HFFc6 (cell line): ENCODE data around the gene NPTN. TPM values are rescaled to one million over a fixed set of nuclear protein-coding genes. Genes with fewer than 3 reads are reported as not detected.

Experiments used
- DNase-seq: peaks from one replicate; pipeline ENCODE4 v3.0.0-alpha.2; 2018
- H3K27ac Mint-ChIP-seq: 2 replicates; pipeline ENCODE4 v1.8.0; 2020; ENCODE audit warnings: mild to moderate bottlenecking, mixed read lengths
- H3K27me3 Mint-ChIP-seq: 2 replicates; pipeline ENCODE4 v1.8.0; 2021; ENCODE audit warnings: mild to moderate bottlenecking, moderate library complexity, mixed read lengths; ENCODE audit not compliant: insufficient read depth
- H3K36me3 Mint-ChIP-seq: 2 replicates; pipeline ENCODE4 v1.8.0; 2021; ENCODE audit warnings: low read depth, mixed read lengths
- H3K4me1 Mint-ChIP-seq: 2 replicates; pipeline ENCODE4 v1.8.0; 2020; ENCODE audit warnings: low read depth, mixed read lengths
- H3K4me3 Mint-ChIP-seq: 2 replicates; pipeline ENCODE4 v1.8.0; 2020; ENCODE audit warnings: mild to moderate bottlenecking, moderate library complexity, mixed read lengths
- H3K9me3 Mint-ChIP-seq: 2 replicates; pipeline ENCODE4 v1.8.0; 2020; ENCODE audit warnings: mild to moderate bottlenecking, mixed read lengths
- CTCF ChIP-seq: fragments of 200-600 bp; sonication (generic); IDR thresholded peaks from 2 replicates; pipeline ENCODE4 v1.5.0; 2021; ENCODE audit warnings: antibody characterized with exemption, mild to moderate bottlenecking
- total RNA-seq, 6 experiments: library from RNA; stranded (reverse); fragmentation: NEBNext Ultra II Directional; extraction: Animal tissue kit (Norgen Biotek cat#: 25700); gene quantifications; 2 replicates in 1 of 6; 3 replicates in 5 of 6; pipeline ENCODE4 v1.2.3, GENCODE V29; 2021

Gene NPTN
- total RNA-seq, 6 experiments from 2014 or later: 183 to 215 (median 204) TPM

- H3K4me3 Mint-ChIP-seq: no peak overlapping the region
- no peak overlapping the region for H3K27ac Mint-ChIP-seq
- no peaks in the 10 kb centered on the region for H3K36me3 Mint-ChIP-seq
- no peaks in the 10 kb centered on the region for H3K4me1 Mint-ChIP-seq
- no peaks in the 10 kb centered on the region for H3K9me3 Mint-ChIP-seq
- no peaks in the 10 kb centered on the region; the same call in 1 of the 2 replicates for H3K27me3 Mint-ChIP-seq
- DNase-seq: no peak
- no peak for TF ChIP-seq CTCF
These were observed 93.7 kb downstream of the NPTN start for GRCh38 chr15:73539212-73540128.

- H3K4me3 Mint-ChIP-seq: no peak overlapping the region
- H3K4me1 Mint-ChIP-seq: no peaks in the 10 kb centered on the region
- H3K27ac Mint-ChIP-seq: no peak overlapping the region
- H3K9me3 Mint-ChIP-seq: no peaks in the 10 kb centered on the region
- TF ChIP-seq CTCF: no peak
- no peak for DNase-seq
- no peaks in the 10 kb centered on the region; the same call in 1 of the 2 replicates for H3K27me3 Mint-ChIP-seq
- no peaks in the 10 kb centered on the region for H3K36me3 Mint-ChIP-seq
These were observed 94.5 kb downstream of the NPTN start for GRCh38 chr15:73538563-73539211.

GRCh38 chr15:73538123-73538522 is 95.1 kb downstream of the NPTN start:
- no peak for DNase-seq
- H3K27ac Mint-ChIP-seq: no peak overlapping the region
- H3K9me3 Mint-ChIP-seq: no peaks in the 10 kb centered on the region
- no peak for TF ChIP-seq CTCF
- no peak overlapping the region for H3K4me3 Mint-ChIP-seq
- H3K36me3 Mint-ChIP-seq: no peaks in the 10 kb centered on the region
- no peaks in the 10 kb centered on the region for H3K4me1 Mint-ChIP-seq
- H3K27me3 Mint-ChIP-seq: no peaks in the 10 kb centered on the region; the same call in 1 of the 2 replicates

GRCh38 chr15:73530649-73531048 is 102.5 kb downstream of the NPTN start:
- no peaks in the 10 kb centered on the region; the same call in none of the 2 replicates for H3K27me3 Mint-ChIP-seq
- no peak for TF ChIP-seq CTCF
- peaks cover 6% of the 10 kb centered on the region for H3K4me1 Mint-ChIP-seq
- no peak overlapping the region for H3K4me3 Mint-ChIP-seq
- no peak overlapping the region for H3K27ac Mint-ChIP-seq
- H3K36me3 Mint-ChIP-seq: no peaks in the 10 kb centered on the region
- H3K9me3 Mint-ChIP-seq: no peaks in the 10 kb centered on the region
- DNase-seq: no peak

- no peak for DNase-seq
- Mint-ChIP-seq H3K27me3 (peaks cover 2% of the 10 kb centered on the region), H3K9me3 (no peaks in the 10 kb centered on the region), H3K4me1 (peaks cover 6% of the 10 kb centered on the region), H3K27ac (no peak overlapping the region), H3K4me3 (no peak overlapping the region), H3K36me3 (no peaks in the 10 kb centered on the region)
- TF ChIP-seq CTCF: no peak
These were observed 105.6 kb downstream of the NPTN start for GRCh38 chr15:73527598-73527997.
